Dermis blood vessel endothelial cell (primary cell): Measurements from ENCODE around the gene TRPC4. TPM values are rescaled to one million over a fixed set of nuclear protein-coding genes. Genes with fewer than 3 reads are reported as not detected.
"Not testable (repeated sequence)": the region's sequence is repeated elsewhere in the genome, so short reads cannot be mapped to it uniquely, and the experiment has no call there.

Source experiments
- DNase-seq: peaks from one replicate; pipeline ENCODE4 v3.0.0; 2010
- total RNA-seq: library from RNA; depleted of rRNA; stranded (reverse); fragments of >200 nt; gene quantifications from 2 replicates; pipeline ENCODE4 v1.2.3, GENCODE V29; 2014

TRPC4 gene
- total RNA-seq, 1 donor from 2014 or later, result 0.17 TPM

DNA sequence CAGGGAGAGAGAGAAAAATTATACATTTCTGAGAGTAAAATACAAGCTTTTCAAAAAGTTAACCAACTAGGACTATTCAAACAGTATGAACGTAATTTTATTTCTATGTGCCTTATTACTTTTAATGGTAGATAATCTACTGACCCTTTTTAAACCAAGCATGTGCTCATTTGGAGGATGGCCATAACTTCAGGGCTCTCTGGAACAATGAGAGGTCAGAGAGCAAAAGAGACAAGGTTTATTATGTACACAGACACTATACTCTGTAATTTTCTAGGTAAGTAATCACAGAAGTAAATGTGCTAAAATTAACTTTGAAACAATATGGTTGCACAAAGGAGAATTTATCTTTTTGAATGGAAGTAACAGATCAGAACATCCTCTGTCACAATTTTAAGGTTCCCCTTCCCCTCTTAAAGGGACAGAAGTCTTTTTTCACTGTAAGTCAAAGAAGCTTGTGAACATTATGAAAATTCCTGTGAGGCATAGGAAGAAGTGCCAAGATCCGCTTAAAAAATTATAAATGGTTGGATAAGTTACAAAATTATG, 272.0 kb downstream of the TRPC4 start:
- DNase-seq, result peak; percentile 8

DNA sequence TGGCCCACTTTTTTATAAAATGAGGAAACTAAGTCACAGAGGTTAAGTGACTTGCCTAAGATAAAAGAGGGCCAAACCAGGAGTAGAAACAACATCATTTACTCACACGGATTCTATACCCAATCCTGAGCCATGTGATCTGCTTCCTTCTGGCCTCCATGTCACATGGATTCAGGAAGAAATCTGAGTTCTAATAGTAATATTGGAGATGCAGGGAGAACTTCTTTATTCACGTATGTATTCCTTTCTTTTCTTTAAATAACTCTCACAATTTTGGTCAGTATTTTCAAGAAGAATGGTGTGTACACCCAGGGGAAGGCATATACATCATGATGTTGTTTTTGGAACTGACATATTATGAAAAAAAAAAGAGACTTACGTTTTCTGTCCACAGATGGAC, 272.8 kb downstream of the TRPC4 start:
- no peak for DNase-seq

DNA sequence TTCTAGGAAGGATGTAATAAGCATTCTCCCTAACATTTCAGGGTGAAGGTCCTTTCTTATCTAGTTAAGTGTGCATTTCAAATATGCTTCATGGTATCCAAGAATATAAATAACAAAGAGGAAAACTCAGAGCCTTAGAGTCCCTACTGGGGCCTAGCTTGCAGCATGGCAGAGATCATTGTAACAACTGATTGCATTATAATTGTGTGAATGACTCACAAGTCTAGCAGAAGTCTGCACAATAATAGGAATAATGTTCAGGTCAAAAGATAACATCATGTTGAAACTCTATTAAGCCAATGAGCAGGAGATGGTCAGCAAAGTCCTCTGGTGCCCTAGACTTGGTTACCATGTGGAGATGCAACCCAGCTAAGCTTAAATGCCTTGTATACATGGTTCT, 274.4 kb downstream of the TRPC4 start:
- peak; percentile 42 for DNase-seq

DNA sequence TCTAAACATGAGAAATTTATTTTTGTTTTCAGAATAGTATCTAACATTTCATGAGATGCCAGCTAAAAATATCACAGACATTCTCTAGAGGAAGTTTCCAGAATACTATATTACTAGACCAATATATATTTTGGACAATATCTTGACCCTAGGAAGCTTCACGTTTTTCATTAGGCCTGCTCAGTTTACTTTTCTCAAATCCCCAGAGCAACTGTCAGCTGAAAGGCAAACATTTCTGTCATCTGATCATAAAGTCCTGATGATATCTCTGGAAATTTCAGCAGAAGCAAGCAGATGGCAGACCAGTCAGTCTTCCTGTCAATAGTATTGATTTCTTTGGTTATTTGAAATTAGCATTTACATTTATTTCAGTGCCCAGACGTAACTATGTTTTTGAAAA, 275.0 kb downstream of the TRPC4 start:
- no peak for DNase-seq

DNA sequence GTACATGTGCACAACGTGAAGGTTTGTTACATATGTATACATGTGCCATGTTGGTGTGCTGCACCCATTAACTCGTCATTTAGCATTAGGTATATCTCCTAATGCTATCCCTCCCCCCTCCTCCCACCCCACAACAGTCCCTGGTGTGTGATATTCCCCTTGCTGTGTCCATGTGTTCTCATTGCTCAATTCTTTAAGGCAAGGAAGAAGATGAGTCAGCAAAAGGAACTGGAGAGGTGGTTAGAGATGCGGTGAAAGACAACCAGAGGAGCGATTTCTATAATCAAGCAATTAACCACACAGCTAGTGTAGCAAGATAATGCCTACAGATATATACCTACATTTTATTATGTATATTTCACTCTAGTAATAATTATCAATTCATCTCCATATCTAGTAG, 280.2 kb downstream of the TRPC4 start:
- DNase-seq, result not testable (repeated sequence)

DNA sequence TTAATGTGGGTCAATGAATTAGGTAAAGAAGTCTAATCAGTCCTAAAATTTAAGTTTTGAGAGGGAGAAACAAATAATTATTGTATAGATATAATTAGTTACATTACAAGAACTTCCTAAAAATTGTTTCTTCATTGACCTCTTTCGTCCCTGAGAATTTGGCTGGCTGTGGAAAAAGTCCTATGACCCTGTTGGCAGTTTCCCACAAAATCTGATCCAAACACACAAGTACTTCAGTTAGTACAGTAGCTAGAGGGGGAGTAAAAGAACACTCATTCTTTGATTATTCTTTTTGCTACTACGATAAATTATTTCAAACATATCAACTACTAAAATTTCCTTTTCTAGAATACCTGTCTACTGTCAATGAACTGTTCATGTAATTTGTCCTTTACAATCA, 282.3 kb downstream of the TRPC4 start:
- no peak for DNase-seq
